Mesendoderm (in vitro differentiated cells): ENCODE measurements around the gene FAM124B. TPM values are rescaled to one million over a fixed set of nuclear protein-coding genes. Genes with fewer than 3 reads are reported as not detected.
A peak's percentile ranks its signal among the peaks of the same experiment; 100 is the strongest.

Experiments used
- DNase-seq: peaks from one replicate; pipeline ENCODE4 v3.0.0; 2013
- H2AK5ac ChIP-seq: 2 replicates; pipeline ENCODE4 v1.6.1; 2013; ENCODE audit warnings: low read length, inconsistent platforms
- H2BK120ac ChIP-seq: 2 replicates; pipeline ENCODE4 v1.6.1; 2013; ENCODE audit warnings: low read depth, mild to moderate bottlenecking, low read length, moderate library complexity, mixed read lengths
- H2BK15ac ChIP-seq: replicated peaks from 2 replicates; pipeline ENCODE4 v1.6.1; 2013; ENCODE audit warnings: low read depth, mild to moderate bottlenecking, moderate library complexity
- H2BK5ac ChIP-seq: 2 replicates; pipeline ENCODE4 v1.6.1; 2013; ENCODE audit warnings: low read length, inconsistent platforms
- H3K18ac ChIP-seq: 2 replicates; pipeline ENCODE4 v1.6.1; 2013; ENCODE audit warnings: mild to moderate bottlenecking, low read length, mixed read lengths
- H3K23ac ChIP-seq: one replicate; pipeline ENCODE4 v1.6.1; 2013; ENCODE audit warnings: low read length
- H3K27ac ChIP-seq: 2 replicates; pipeline ENCODE4 v1.5.1; 2013; ENCODE audit warnings: low read depth, mild to moderate bottlenecking, inconsistent platforms, low read length, moderate library complexity
- H3K27me3 ChIP-seq: 2 replicates; pipeline ENCODE4 v1.6.1; 2013; ENCODE audit warnings: low read length, control low read depth, mild to moderate bottlenecking, inconsistent platforms; ENCODE audit not compliant: insufficient read depth, poor library complexity
- H3K36me3 ChIP-seq: 2 replicates; pipeline ENCODE4 v1.6.1; 2013; ENCODE audit warnings: low read length, inconsistent platforms; ENCODE audit not compliant: control insufficient read depth, insufficient read depth
- H3K4ac ChIP-seq: one replicate; pipeline ENCODE4 v1.6.1; 2013; ENCODE audit warnings: low read depth, mild to moderate bottlenecking, low read length, moderate library complexity
- H3K4me1 ChIP-seq: 2 replicates; pipeline ENCODE4 v1.6.1; 2013; ENCODE audit warnings: low read depth, low read length, inconsistent platforms; ENCODE audit not compliant: control insufficient read depth
- H3K4me2 ChIP-seq: 2 replicates; pipeline ENCODE4 v1.6.1; 2013; ENCODE audit warnings: low read length
- H3K4me3 ChIP-seq: 2 replicates; pipeline ENCODE4 v1.5.1; 2013; ENCODE audit warnings: mild to moderate bottlenecking, low read length
- H3K56ac ChIP-seq: one replicate; pipeline ENCODE4 v1.6.1; 2013; ENCODE audit warnings: low read length
- H3K79me1 ChIP-seq: 2 replicates; pipeline ENCODE4 v1.6.1; 2013; ENCODE audit warnings: low read length, inconsistent platforms
- H3K79me2 ChIP-seq: 2 replicates; pipeline ENCODE4 v1.6.1; 2013; ENCODE audit warnings: mild to moderate bottlenecking, low read length; ENCODE audit not compliant: control insufficient read depth, insufficient read depth
- H3K9ac ChIP-seq: 2 replicates; pipeline ENCODE4 v1.6.1; 2013; ENCODE audit warnings: low read length, inconsistent platforms
- H4K5ac ChIP-seq: one replicate; pipeline ENCODE4 v1.6.1; 2013; ENCODE audit warnings: low read length
- H4K8ac ChIP-seq: one replicate; pipeline ENCODE4 v1.6.1; 2013; ENCODE audit warnings: low read depth, mild to moderate bottlenecking, control low read depth, low read length, moderate library complexity
- WGBS: extraction: QIAGEN DNeasy Blood & Tissue Kit; methylation state at CpG from one replicate; pipeline ENCODE4 v1.1.7; 2013; ENCODE audit warnings: low lambda C conversion rate, missing lambda C conversion rate; ENCODE audit not compliant: insufficient coverage; ENCODE audit errors: extremely low coverage; 5-methylcytosine and 5-hydroxymethylcytosine counted together
- polyA plus RNA-seq, 2 experiments: library from polyadenylated mRNA; stranded (reverse); fragments of 200-250 nt; gene quantifications; one replicate each; pipeline ENCODE4 v1.2.3, GENCODE V29; 2013

FAM124B gene, protein sequence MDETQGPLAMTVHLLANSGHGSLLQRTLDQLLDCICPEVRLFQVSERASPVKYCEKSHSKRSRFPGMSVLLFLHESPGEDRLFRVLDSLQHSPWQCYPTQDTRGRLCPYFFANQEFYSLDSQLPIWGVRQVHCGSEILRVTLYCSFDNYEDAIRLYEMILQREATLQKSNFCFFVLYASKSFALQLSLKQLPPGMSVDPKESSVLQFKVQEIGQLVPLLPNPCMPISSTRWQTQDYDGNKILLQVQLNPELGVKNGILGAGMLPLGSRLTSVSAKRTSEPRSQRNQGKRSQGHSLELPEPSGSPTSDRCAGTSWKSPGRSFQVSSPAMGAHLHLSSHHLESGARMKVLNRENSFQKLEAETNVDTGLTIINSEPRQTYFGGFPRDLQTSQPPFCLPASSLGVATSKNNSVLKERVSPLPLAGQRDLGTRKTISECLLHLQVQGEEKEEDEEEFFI
- 0.70 TPM for polyA plus RNA-seq (2013, experiment 1 of 2)
- 0.66 TPM for polyA plus RNA-seq (2013, experiment 2 of 2)

DNA sequence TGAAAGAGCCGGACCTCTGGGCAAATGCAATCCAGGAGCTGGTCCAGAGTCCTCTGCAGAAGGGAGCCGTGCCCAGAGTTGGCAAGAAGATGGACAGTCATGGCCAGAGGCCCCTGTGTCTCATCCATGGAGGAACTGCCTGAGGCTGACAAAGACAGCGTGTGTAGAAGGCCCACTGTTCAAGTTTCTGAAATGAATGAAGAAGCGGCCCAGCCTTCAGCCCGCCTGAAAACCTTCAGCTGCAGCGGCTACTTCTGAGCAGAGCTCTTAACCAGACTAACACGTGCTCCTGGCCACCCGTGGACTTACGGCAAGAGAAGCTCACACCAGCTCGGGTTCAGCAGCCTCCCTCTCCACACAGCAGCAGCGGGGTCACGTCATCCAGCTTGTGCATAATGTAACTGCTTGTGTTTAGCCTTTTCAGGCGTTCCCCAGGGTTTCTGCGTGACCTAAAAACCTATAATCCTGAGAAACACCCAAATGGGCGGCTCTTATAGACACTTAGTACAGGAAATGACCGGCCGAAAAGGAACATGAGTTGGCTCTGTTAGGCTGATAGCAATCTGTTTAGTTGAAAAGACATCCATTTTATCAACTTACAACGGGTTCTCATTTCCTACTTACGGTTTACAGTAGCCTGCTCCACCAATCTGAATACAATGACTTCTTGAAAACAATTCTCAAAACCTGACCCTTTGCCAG lies at the start of gene FAM124B:
Gene FAM124B, minus strand, starts transcription at position 467 of the 702 bp plus-strand sequence. Its CDS starts 339 bp downstream, at position 128.
- no peaks in the 10 kb centered on the region for H3K79me2 ChIP-seq

DNA sequence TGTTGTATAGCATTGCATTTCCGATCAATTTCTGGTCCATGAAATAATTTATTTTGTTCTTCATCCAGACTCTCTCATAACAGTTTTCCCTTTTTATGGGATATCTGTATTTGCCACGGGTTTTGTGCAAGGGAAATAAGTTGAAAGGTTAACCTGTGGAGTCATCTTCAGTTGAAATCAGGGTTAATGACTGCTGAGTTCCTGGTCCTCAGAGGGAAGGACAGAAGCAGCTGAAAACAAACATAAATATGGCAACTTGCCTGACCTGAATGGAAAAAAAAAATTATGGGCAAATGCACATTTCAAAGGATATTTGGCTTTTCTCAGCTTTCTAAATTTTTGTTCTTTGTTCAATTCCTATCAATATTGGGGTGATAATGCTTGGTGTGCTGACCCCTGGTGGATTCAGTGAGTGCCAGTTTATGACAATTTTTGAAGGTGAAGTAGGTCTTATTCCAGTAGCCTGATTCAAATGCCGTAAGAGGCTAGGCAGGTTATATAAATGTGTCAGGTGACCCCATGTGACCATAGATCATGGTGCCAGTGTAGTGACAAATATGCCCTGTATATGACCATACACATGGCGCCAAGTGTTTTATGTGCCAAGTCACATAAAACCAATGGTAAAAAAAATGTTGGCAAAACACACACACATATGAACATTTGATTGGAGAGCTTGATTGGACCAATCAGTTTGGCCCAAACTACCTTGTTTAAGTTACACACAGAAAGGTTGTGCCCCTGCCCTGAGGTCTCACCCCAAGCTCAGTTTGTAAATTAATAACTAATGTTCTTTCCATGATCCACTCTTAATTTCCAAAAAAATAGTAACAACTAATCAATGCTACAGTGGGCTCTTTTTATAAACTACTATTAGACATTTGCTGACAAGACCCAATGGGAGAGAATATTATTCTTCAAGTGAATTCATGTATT lies 47.6 kb upstream of the FAM124B start:
- H3K4me2 ChIP-seq, result no peak overlapping the region
- H4K8ac ChIP-seq, result no peak overlapping the region
- H3K79me1 ChIP-seq, result no peaks in the 10 kb centered on the region
- H3K36me3 ChIP-seq, result no peaks in the 10 kb centered on the region
- no peak overlapping the region for H3K4ac ChIP-seq
- no peak overlapping the region for H4K5ac ChIP-seq
- H3K23ac ChIP-seq, result no peak overlapping the region
- no CpG with 5 or more reads among the region's 4 CpGs for WGBS
- no peak overlapping the region for H2BK5ac ChIP-seq
- H3K9ac ChIP-seq, result no peak overlapping the region
- DNase-seq, result peak; percentile 32
- H3K18ac ChIP-seq, result no peak overlapping the region
- no peak overlapping the region for H2BK120ac ChIP-seq
- H3K27ac ChIP-seq, result no peak overlapping the region
- H3K27me3 ChIP-seq, result no peaks in the 10 kb centered on the region
- H3K4me3 ChIP-seq, result no peak overlapping the region
- no peaks in the 10 kb centered on the region for H3K79me2 ChIP-seq
- H3K56ac ChIP-seq, result no peak overlapping the region
- no peaks in the 10 kb centered on the region for H3K4me1 ChIP-seq
- H2AK5ac ChIP-seq, result no peak overlapping the region
- H2BK15ac ChIP-seq, result no peak overlapping the region

More for the DNA sequence above, at the start of gene FAM124B:
- WGBS, result no CpG with 5 or more reads among the region's 19 CpGs
- peak; percentile 59 for DNase-seq
- Histone ChIP-seq H4K5ac (no peak within 1 kb of the TSS), H3K56ac (peak within 1 kb of the TSS; percentile 79), H3K36me3 (no peaks in the 10 kb centered on the region), H4K8ac (no peak within 1 kb of the TSS), H2BK15ac (no peak within 1 kb of the TSS), H3K23ac (no peak within 1 kb of the TSS), H3K18ac (peak within 1 kb of the TSS; percentile 72), H3K4ac (peak within 1 kb of the TSS; percentile 75), H2BK120ac (no peak within 1 kb of the TSS), H3K4me1 (peaks cover 7% of the 10 kb centered on the region), H3K27me3 (no peaks in the 10 kb centered on the region), H2AK5ac (peak within 1 kb of the TSS; percentile 25), H3K4me2 (no peak within 1 kb of the TSS), H3K9ac (peak within 1 kb of the TSS; percentile 29), H3K4me3 (no peak within 1 kb of the TSS), H2BK5ac (peak within 1 kb of the TSS; percentile 83), H3K79me1 (no peaks in the 10 kb centered on the region), H3K27ac (no peak within 1 kb of the TSS)

DNA sequence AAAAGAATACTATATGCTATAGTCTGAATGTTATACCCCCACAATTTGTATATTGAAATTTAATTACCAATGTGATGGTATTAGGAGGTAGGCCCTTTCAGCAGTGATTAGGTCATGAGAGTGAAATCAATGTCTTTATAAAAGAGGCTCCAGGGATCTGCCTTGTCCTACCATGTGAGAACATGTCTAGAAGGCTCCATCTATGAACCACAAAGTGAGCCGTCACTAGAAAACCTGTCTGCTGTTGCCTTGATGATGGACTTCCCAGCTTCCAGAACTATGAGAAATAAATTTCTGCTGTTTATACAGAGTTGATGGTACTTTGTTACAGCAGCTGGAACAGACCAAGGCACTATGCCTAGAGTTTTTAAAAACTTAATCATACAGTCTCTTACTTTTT lies 46.3 kb upstream of the FAM124B start:
- DNase-seq, result no peak

DNA sequence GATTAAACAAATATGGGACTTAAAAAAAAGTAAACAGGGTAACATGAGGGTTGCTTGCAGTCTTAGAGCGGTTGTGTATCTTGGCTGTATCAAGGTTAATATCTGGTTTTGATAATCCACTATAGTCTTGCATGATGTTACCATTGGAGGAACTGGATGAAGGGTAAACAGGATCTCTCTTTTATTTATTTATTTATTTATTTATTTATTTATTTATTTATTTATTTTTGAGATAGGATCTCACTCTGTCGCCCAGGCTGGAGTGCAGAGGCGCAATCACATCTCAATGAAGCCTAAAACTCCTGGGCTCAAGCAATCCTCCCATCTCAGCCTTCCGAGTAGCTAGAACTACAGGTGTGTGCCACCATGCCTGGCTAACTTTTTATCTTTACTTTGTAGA lies 42.9 kb upstream of the FAM124B start:
- Histone ChIP-seq H3K9ac (no peak overlapping the region), H4K5ac (no peak overlapping the region), H3K79me1 (no peaks in the 10 kb centered on the region), H3K4me1 (no peaks in the 10 kb centered on the region), H3K4me2 (no peak overlapping the region), H3K36me3 (no peaks in the 10 kb centered on the region), H3K4ac (no peak overlapping the region), H2BK120ac (no peak overlapping the region), H3K27ac (no peak overlapping the region), H3K56ac (no peak overlapping the region), H3K79me2 (no peaks in the 10 kb centered on the region), H4K8ac (no peak overlapping the region), H2AK5ac (no peak overlapping the region), H3K23ac (no peak overlapping the region), H2BK5ac (no peak overlapping the region), H3K27me3 (no peaks in the 10 kb centered on the region), H3K18ac (no peak overlapping the region), H2BK15ac (no peak overlapping the region), H3K4me3 (no peak overlapping the region)
- WGBS, result no CpG with 5 or more reads among the region's 4 CpGs
- DNase-seq, result no peak

More for the DNA sequence above, 46.3 kb upstream of the FAM124B start:
- Histone ChIP-seq H2BK5ac (no peak overlapping the region), H3K23ac (no peak overlapping the region), H2AK5ac (no peak overlapping the region), H4K8ac (no peak overlapping the region), H2BK120ac (no peak overlapping the region), H3K79me1 (no peaks in the 10 kb centered on the region), H3K79me2 (no peaks in the 10 kb centered on the region), H4K5ac (no peak overlapping the region), H3K4me2 (no peak overlapping the region), H3K9ac (no peak overlapping the region), H2BK15ac (no peak overlapping the region), H3K36me3 (no peaks in the 10 kb centered on the region), H3K4me3 (no peak overlapping the region), H3K18ac (no peak overlapping the region), H3K27ac (no peak overlapping the region), H3K4me1 (no peaks in the 10 kb centered on the region), H3K56ac (no peak overlapping the region), H3K4ac (no peak overlapping the region), H3K27me3 (no peaks in the 10 kb centered on the region)
- WGBS, result no CpG with 5 or more reads among the region's 1 CpG

DNA sequence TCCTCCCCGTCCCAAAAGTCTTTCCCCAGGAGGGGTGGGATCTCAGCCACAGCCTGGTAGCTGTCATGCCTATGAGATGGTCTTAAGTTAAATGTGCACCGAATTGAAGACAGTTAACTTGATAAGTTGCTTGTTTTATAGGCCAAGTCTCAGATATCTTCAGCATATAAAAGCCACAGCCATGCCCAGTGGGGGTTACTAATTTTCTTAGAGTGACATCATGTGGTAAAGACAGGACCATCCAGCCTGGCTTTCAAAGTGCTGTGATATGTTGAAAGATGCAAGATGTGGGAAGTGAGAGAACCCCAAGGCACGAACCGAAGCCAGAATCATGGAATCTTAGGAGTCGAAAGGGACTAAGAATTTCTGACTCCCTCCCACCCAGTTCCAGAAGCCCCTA lies 42.1 kb upstream of the FAM124B start:
- no CpG with 5 or more reads among the region's 5 CpGs for WGBS
- no peak overlapping the region for H4K8ac ChIP-seq
- no peak overlapping the region for H3K9ac ChIP-seq
- H3K79me2 ChIP-seq, result no peaks in the 10 kb centered on the region
- no peak overlapping the region for H2BK120ac ChIP-seq
- H3K23ac ChIP-seq, result no peak overlapping the region
- no peaks in the 10 kb centered on the region for H3K27me3 ChIP-seq
- H3K18ac ChIP-seq, result no peak overlapping the region
- no peak for DNase-seq
- no peaks in the 10 kb centered on the region for H3K79me1 ChIP-seq
- no peak overlapping the region for H4K5ac ChIP-seq
- H3K4me3 ChIP-seq, result no peak overlapping the region
- H3K4me2 ChIP-seq, result no peak overlapping the region
- no peak overlapping the region for H2AK5ac ChIP-seq
- no peaks in the 10 kb centered on the region for H3K36me3 ChIP-seq
- H3K4ac ChIP-seq, result no peak overlapping the region
- H3K27ac ChIP-seq, result no peak overlapping the region
- no peak overlapping the region for H2BK5ac ChIP-seq
- H3K56ac ChIP-seq, result no peak overlapping the region
- H3K4me1 ChIP-seq, result no peaks in the 10 kb centered on the region
- no peak overlapping the region for H2BK15ac ChIP-seq
